Ovary (tissue), 3 donors: Measurements from ENCODE around the gene SMARCD3.

Experiments used
- POLR2A ChIP-seq: fragments of 450-650 bp; IDR thresholded peaks from one replicate; pipeline ENCODE4 v1.6.1; 2017; ENCODE audit warnings: antibody characterized with exemption, mild to moderate bottlenecking, moderate library complexity
- TF ChIP-seq, protein P1 (sequence below), 3 donors: fragments of 450-650 bp in 2 of 3; fragments of 200-600 bp in 1 of 3; IDR thresholded peaks; one replicate each; pipeline versions ENCODE4 v1.5.1 to v1.8.0; 2016 to 2022; ENCODE audit warnings: antibody characterized with exemption in 3 of 3, mild to moderate bottlenecking in 1 of 3
- donor health status: DM: no; HTN: no; CAD: no.

- TF ChIP-seq, protein P1, sequence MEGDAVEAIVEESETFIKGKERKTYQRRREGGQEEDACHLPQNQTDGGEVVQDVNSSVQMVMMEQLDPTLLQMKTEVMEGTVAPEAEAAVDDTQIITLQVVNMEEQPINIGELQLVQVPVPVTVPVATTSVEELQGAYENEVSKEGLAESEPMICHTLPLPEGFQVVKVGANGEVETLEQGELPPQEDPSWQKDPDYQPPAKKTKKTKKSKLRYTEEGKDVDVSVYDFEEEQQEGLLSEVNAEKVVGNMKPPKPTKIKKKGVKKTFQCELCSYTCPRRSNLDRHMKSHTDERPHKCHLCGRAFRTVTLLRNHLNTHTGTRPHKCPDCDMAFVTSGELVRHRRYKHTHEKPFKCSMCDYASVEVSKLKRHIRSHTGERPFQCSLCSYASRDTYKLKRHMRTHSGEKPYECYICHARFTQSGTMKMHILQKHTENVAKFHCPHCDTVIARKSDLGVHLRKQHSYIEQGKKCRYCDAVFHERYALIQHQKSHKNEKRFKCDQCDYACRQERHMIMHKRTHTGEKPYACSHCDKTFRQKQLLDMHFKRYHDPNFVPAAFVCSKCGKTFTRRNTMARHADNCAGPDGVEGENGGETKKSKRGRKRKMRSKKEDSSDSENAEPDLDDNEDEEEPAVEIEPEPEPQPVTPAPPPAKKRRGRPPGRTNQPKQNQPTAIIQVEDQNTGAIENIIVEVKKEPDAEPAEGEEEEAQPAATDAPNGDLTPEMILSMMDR (IDR thresholded peaks at IDR 0.05), result no peak
- TF ChIP-seq POLR2A, result no peak
Measured at GRCh38 chr7:151264615-151265014, 16.1 kb upstream of the SMARCD3 start.
